ENCODE results near the gene SEC61A1.

The SEC61A1 gene

GRCh38 chr3:128060473-128061381 lies 8.5 kb downstream of the SEC61A1 start:
- FAIRE-seq = no peak

- no peak for FAIRE-seq
These were observed 10.0 kb downstream of the SEC61A1 start for GRCh38 chr3:128062033-128062745.

GRCh38 chr3:128063865-128064264 lies 11.6 kb downstream of the SEC61A1 start:
- FAIRE-seq = no peak

GRCh38 chr3:128064962-128065361 lies 12.7 kb downstream of the SEC61A1 start:
- FAIRE-seq = no peak

GRCh38 chr3:128066114-128066513 lies 13.9 kb downstream of the SEC61A1 start:
- FAIRE-seq = no peak

- FAIRE-seq = no peak
These were observed 14.4 kb downstream of the SEC61A1 start for GRCh38 chr3:128066676-128067075.

GRCh38 chr3:128067489-128067888 lies 15.3 kb downstream of the SEC61A1 start:
- no peak for FAIRE-seq

GRCh38 chr3:128068156-128068620 lies 16.0 kb downstream of the SEC61A1 start:
- FAIRE-seq = no peak

GRCh38 chr3:128069271-128069670 lies 17.0 kb downstream of the SEC61A1 start:
- FAIRE-seq = no peak

GRCh38 chr3:128070898-128071591 lies 18.8 kb downstream of the SEC61A1 start:
- no peak for FAIRE-seq

GRCh38 chr3:128071771-128072453 lies 19.7 kb downstream of the SEC61A1 start:
- no peak for FAIRE-seq

- peak; percentile 92 for FAIRE-seq
These were observed 20.4 kb downstream of the SEC61A1 start for GRCh38 chr3:128072454-128073184.

GRCh38 chr3:128073185-128073725 lies 21.0 kb downstream of the SEC61A1 start:
- FAIRE-seq = no peak

- no peak for FAIRE-seq
These were observed 21.6 kb downstream of the SEC61A1 start for GRCh38 chr3:128073807-128074206.

GRCh38 chr3:128074851-128075521 lies 22.7 kb downstream of the SEC61A1 start:
- no peak for FAIRE-seq

GRCh38 chr3:128075522-128076482 lies 23.6 kb downstream of the SEC61A1 start:
- FAIRE-seq = no peak

- FAIRE-seq = no peak
These were observed 24.4 kb downstream of the SEC61A1 start for GRCh38 chr3:128076483-128077201.

- no peak for FAIRE-seq
These were observed 25.0 kb downstream of the SEC61A1 start for GRCh38 chr3:128077202-128077624.

GRCh38 chr3:128077665-128078064 lies 25.4 kb downstream of the SEC61A1 start:
- no peak for FAIRE-seq

Measured in islet of Langerhans (tissue), 1 donor.